ENCODE results near the gene CMIP.

CMIP gene

GRCh38 chr16:81543571-81543970 is 99.0 kb downstream of the CMIP start:
- no peaks in the 10 kb centered on the region for H3K9me3 ChIP-seq (ENCODE audit: control insufficient read depth, insufficient read depth, low read length)
- H3K4me1 ChIP-seq (ENCODE audit: control insufficient read depth, insufficient read depth, low read length), result peaks cover 16% of the 10 kb centered on the region
- no peaks in the 10 kb centered on the region for H3K36me3 ChIP-seq (ENCODE audit: control insufficient read depth, insufficient read depth, low read length)
- H3K27me3 ChIP-seq (ENCODE audit: control insufficient read depth, insufficient read depth, low read length), result no peaks in the 10 kb centered on the region
- H3K27ac ChIP-seq (ENCODE audit: low read depth, low read length), result no peak overlapping the region
- no peak overlapping the region for H3K9ac ChIP-seq (ENCODE audit: low read depth, low read length)
- no peak overlapping the region for H3K4me3 ChIP-seq (ENCODE audit: low read depth, low read length)

GRCh38 chr16:81544261-81544660 is 99.7 kb downstream of the CMIP start:
- Histone ChIP-seq H3K27me3 (ENCODE audit: control insufficient read depth, insufficient read depth, low read length) (no peaks in the 10 kb centered on the region), H3K36me3 (ENCODE audit: control insufficient read depth, insufficient read depth, low read length) (no peaks in the 10 kb centered on the region), H3K4me1 (ENCODE audit: control insufficient read depth, insufficient read depth, low read length) (peaks cover 10% of the 10 kb centered on the region), H3K4me3 (ENCODE audit: low read depth, low read length) (no peak overlapping the region), H3K27ac (ENCODE audit: low read depth, low read length) (no peak overlapping the region), H3K9me3 (ENCODE audit: control insufficient read depth, insufficient read depth, low read length) (no peaks in the 10 kb centered on the region), H3K9ac (ENCODE audit: low read depth, low read length) (no peak overlapping the region)

- H3K9ac ChIP-seq (ENCODE audit: low read depth, low read length), result no peak overlapping the region
- no peaks in the 10 kb centered on the region for H3K27me3 ChIP-seq (ENCODE audit: control insufficient read depth, insufficient read depth, low read length)
- no peaks in the 10 kb centered on the region for H3K9me3 ChIP-seq (ENCODE audit: control insufficient read depth, insufficient read depth, low read length)
- no peaks in the 10 kb centered on the region for H3K36me3 ChIP-seq (ENCODE audit: control insufficient read depth, insufficient read depth, low read length)
- no peak overlapping the region for H3K4me3 ChIP-seq (ENCODE audit: low read depth, low read length)
- no peak overlapping the region for H3K27ac ChIP-seq (ENCODE audit: low read depth, low read length)
- H3K4me1 ChIP-seq (ENCODE audit: control insufficient read depth, insufficient read depth, low read length), result peaks cover 4% of the 10 kb centered on the region; the same call in 1 of the 2 replicates
These were observed 100.2 kb downstream of the CMIP start for GRCh38 chr16:81544700-81545271.

- Histone ChIP-seq H3K27me3 (ENCODE audit: control insufficient read depth, insufficient read depth, low read length) (no peaks in the 10 kb centered on the region), H3K27ac (ENCODE audit: low read depth, low read length) (no peak overlapping the region), H3K9ac (ENCODE audit: low read depth, low read length) (no peak overlapping the region), H3K4me3 (ENCODE audit: low read depth, low read length) (no peak overlapping the region), H3K9me3 (ENCODE audit: control insufficient read depth, insufficient read depth, low read length) (no peaks in the 10 kb centered on the region), H3K4me1 (ENCODE audit: control insufficient read depth, insufficient read depth, low read length) (peaks cover 4% of the 10 kb centered on the region; the same call in 1 of the 2 replicates), H3K36me3 (ENCODE audit: control insufficient read depth, insufficient read depth, low read length) (no peaks in the 10 kb centered on the region)
These were observed 101.1 kb downstream of the CMIP start for GRCh38 chr16:81545470-81546250.

GRCh38 chr16:81546781-81547180 is 102.2 kb downstream of the CMIP start:
- Histone ChIP-seq H3K9me3 (ENCODE audit: control insufficient read depth, insufficient read depth, low read length) (no peaks in the 10 kb centered on the region), H3K9ac (ENCODE audit: low read depth, low read length) (no peak overlapping the region), H3K27ac (ENCODE audit: low read depth, low read length) (no peak overlapping the region), H3K4me1 (ENCODE audit: control insufficient read depth, insufficient read depth, low read length) (peaks cover 4% of the 10 kb centered on the region; the same call in 1 of the 2 replicates), H3K36me3 (ENCODE audit: control insufficient read depth, insufficient read depth, low read length) (no peaks in the 10 kb centered on the region), H3K4me3 (ENCODE audit: low read depth, low read length) (no peak overlapping the region), H3K27me3 (ENCODE audit: control insufficient read depth, insufficient read depth, low read length) (no peaks in the 10 kb centered on the region)

GRCh38 chr16:81547194-81547938 is 102.8 kb downstream of the CMIP start:
- H3K36me3 ChIP-seq (ENCODE audit: control insufficient read depth, insufficient read depth, low read length), result no peaks in the 10 kb centered on the region
- no peak overlapping the region for H3K4me3 ChIP-seq (ENCODE audit: low read depth, low read length)
- H3K4me1 ChIP-seq (ENCODE audit: control insufficient read depth, insufficient read depth, low read length), result peaks cover 4% of the 10 kb centered on the region; the same call in 1 of the 2 replicates
- H3K27me3 ChIP-seq (ENCODE audit: control insufficient read depth, insufficient read depth, low read length), result no peaks in the 10 kb centered on the region
- no peak overlapping the region for H3K27ac ChIP-seq (ENCODE audit: low read depth, low read length)
- no peak overlapping the region for H3K9ac ChIP-seq (ENCODE audit: low read depth, low read length)
- no peaks in the 10 kb centered on the region for H3K9me3 ChIP-seq (ENCODE audit: control insufficient read depth, insufficient read depth, low read length)

GRCh38 chr16:81547939-81548216 is 103.3 kb downstream of the CMIP start:
- Histone ChIP-seq H3K4me3 (ENCODE audit: low read depth, low read length) (no peak overlapping the region), H3K36me3 (ENCODE audit: control insufficient read depth, insufficient read depth, low read length) (no peaks in the 10 kb centered on the region), H3K9ac (ENCODE audit: low read depth, low read length) (no peak overlapping the region), H3K27me3 (ENCODE audit: control insufficient read depth, insufficient read depth, low read length) (no peaks in the 10 kb centered on the region), H3K27ac (ENCODE audit: low read depth, low read length) (no peak overlapping the region), H3K9me3 (ENCODE audit: control insufficient read depth, insufficient read depth, low read length) (no peaks in the 10 kb centered on the region), H3K4me1 (ENCODE audit: control insufficient read depth, insufficient read depth, low read length) (peaks cover 4% of the 10 kb centered on the region; the same call in 1 of the 2 replicates)

- Histone ChIP-seq H3K27ac (ENCODE audit: low read depth, low read length) (no peak overlapping the region), H3K9ac (ENCODE audit: low read depth, low read length) (no peak overlapping the region), H3K9me3 (ENCODE audit: control insufficient read depth, insufficient read depth, low read length) (no peaks in the 10 kb centered on the region), H3K4me1 (ENCODE audit: control insufficient read depth, insufficient read depth, low read length) (peaks cover 4% of the 10 kb centered on the region; the same call in 1 of the 2 replicates), H3K27me3 (ENCODE audit: control insufficient read depth, insufficient read depth, low read length) (no peaks in the 10 kb centered on the region), H3K4me3 (ENCODE audit: low read depth, low read length) (no peak overlapping the region), H3K36me3 (ENCODE audit: control insufficient read depth, insufficient read depth, low read length) (no peaks in the 10 kb centered on the region)
These were observed 103.9 kb downstream of the CMIP start for GRCh38 chr16:81548551-81548875.

- no peaks in the 10 kb centered on the region for H3K36me3 ChIP-seq (ENCODE audit: control insufficient read depth, insufficient read depth, low read length)
- H3K9me3 ChIP-seq (ENCODE audit: control insufficient read depth, insufficient read depth, low read length), result no peaks in the 10 kb centered on the region
- H3K9ac ChIP-seq (ENCODE audit: low read depth, low read length), result no peak overlapping the region
- H3K4me1 ChIP-seq (ENCODE audit: control insufficient read depth, insufficient read depth, low read length), result peaks cover 4% of the 10 kb centered on the region; the same call in 1 of the 2 replicates
- H3K27ac ChIP-seq (ENCODE audit: low read depth, low read length), result no peak overlapping the region
- H3K27me3 ChIP-seq (ENCODE audit: control insufficient read depth, insufficient read depth, low read length), result no peaks in the 10 kb centered on the region
- H3K4me3 ChIP-seq (ENCODE audit: low read depth, low read length), result no peak overlapping the region
These were observed 104.4 kb downstream of the CMIP start for GRCh38 chr16:81548876-81549546.

GRCh38 chr16:81549547-81550431 is 105.2 kb downstream of the CMIP start:
- no peak overlapping the region for H3K4me3 ChIP-seq (ENCODE audit: low read depth, low read length)
- H3K27ac ChIP-seq (ENCODE audit: low read depth, low read length), result no peak overlapping the region
- H3K36me3 ChIP-seq (ENCODE audit: control insufficient read depth, insufficient read depth, low read length), result no peaks in the 10 kb centered on the region
- no peak overlapping the region for H3K9ac ChIP-seq (ENCODE audit: low read depth, low read length)
- peaks cover 4% of the 10 kb centered on the region; the same call in 1 of the 2 replicates for H3K4me1 ChIP-seq (ENCODE audit: control insufficient read depth, insufficient read depth, low read length)
- H3K9me3 ChIP-seq (ENCODE audit: control insufficient read depth, insufficient read depth, low read length), result no peaks in the 10 kb centered on the region
- H3K27me3 ChIP-seq (ENCODE audit: control insufficient read depth, insufficient read depth, low read length), result no peaks in the 10 kb centered on the region

All from HUES48 (cell line).